ENCODE results near the gene LRRC4C.

LRRC4C gene

DNA sequence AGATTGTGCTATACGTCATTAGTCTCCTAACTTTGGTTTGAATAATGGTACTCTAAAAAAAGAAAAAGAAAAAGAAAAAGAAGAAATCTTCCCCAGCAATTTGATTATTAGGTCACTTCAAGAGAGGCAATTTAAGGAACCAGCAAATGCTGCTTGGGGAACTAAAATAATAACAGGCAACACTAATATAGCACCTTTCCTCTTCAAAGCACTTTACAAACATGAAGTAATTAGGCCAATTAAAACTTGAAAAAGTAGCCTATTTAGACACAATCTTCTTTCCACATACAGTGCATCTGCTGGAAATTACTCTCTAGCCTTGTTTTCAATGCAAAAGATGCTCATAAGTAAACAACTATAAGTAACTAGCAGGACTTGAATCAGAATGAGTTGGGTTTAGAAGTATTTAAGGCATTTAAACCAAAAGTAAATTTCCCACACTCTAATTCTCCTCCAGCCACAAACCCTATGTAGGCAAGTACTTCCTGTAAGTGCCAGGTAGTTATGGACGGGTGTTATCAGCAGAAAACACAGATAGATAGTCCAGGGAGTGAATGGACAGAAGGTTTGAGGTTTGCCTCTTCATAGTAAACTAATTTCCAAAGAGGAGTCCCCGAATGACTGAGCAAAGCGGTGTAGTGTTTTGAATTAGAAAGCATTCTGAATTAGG, 44.5 kb downstream of the LRRC4C start:
- DNase-seq (ENCODE audit: low spot score): no peak

DNA sequence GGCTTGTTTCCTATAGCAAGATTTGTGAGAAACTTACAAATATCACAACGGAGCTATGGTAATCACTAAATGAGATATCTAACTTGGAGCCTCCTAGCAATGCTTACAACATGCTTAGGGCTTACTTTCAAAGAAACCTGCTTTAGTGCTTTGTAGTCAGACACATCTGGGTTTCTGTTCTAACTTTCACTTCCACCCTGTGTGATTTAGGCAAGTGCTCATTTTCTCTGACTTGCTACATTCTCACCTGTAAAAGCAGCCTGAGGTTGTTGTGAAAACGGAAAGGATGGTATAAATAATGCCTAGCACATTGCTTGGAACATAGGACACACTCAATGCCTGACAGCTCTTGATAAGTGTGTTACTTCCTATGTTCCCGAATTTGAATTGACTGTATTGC, 45.6 kb downstream of the LRRC4C start:
- DNase-seq (ENCODE audit: low spot score): no peak

DNA sequence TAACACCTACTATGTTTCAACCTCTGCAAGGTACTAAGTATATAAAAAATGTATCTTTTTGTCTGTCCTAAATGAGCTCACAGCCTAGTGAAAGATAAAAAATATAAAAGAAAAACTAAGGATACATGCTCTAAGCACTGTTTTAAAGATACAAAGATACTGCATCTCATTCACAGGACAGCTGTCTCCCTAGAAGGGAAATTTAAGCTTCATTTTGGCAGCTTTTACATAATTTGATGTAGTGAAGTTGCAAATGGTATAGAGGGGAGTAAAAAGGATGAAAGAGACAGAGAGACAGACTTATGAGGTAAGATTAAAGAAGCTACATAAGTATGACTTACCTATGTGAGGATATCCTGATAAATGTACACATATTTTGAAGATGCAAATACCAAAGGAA, 53.6 kb downstream of the LRRC4C start:
- no peak for DNase-seq (ENCODE audit: low spot score)

GRCh38 chr11:41404109-41404508, 55.3 kb downstream of the LRRC4C start:
- DNase-seq (ENCODE audit: low spot score): no peak

DNA sequence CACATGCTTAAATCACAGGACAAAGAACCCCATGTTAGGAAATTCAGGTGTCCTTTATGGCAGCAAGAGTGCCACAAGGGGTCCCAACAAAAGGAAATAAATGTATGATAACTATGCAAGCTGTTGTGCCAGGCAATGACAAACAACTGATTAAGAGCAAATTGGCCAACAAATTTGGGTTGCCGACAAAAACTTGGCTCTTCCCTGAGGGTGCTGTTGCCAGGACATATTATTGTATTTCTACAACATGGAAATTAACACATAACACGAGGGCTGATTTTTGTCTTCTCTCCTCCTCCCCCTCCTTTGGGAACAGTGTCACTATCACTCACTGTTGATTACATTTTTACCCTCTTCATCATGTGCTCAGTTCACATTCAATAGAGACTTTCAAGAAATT, 56.0 kb downstream of the LRRC4C start:
- DNase-seq (ENCODE audit: low spot score): no peak

- DNase-seq (ENCODE audit: low spot score): no peak
Observed at GRCh38 chr11:41400819-41401382, 58.6 kb downstream of the LRRC4C start.

GRCh38 chr11:41400124-41400523, 59.3 kb downstream of the LRRC4C start:
- no peak for DNase-seq (ENCODE audit: low spot score)

DNA sequence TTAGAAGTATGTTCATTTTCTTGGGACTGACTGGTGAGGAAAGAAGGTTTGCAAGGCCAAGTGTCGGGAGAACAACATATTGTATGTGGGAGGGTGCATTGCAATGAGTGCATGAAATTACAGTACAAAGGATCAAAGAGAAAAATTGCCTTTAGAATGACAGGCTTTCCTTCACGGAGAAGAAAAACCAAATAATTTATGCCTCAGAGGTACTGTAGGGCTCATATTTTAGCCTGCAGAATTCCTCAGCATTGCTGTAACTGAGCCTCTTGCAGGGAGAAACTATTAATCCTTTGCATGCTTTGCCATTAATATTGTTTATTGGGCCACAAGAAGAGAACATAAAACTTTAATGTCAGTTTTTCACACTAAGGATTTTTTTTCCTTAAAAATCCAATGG, 60.1 kb downstream of the LRRC4C start:
- no peak for DNase-seq (ENCODE audit: low spot score)

DNA sequence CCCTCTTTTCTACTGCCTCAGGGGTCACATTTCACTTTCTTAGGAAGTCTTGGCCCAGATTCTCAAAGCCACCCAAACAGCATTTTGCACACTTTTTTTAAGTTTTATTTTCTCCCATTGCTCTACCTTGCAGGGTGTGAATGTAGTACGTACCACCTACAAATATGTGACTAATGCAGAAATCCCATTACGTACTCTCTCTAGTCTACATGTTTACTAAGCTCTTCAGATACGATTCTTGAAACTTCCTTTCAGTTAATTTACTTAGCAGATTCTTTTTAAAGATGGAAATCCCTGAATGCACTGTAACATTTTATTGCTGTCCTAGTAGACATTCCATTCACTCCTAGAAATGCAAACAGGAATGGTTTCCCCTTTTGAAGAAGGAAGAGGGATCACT, 61.3 kb downstream of the LRRC4C start:
- no peak for DNase-seq (ENCODE audit: low spot score)

- no peak for DNase-seq (ENCODE audit: low spot score)
Observed at GRCh38 chr11:41394521-41395195, 64.8 kb downstream of the LRRC4C start.

DNA sequence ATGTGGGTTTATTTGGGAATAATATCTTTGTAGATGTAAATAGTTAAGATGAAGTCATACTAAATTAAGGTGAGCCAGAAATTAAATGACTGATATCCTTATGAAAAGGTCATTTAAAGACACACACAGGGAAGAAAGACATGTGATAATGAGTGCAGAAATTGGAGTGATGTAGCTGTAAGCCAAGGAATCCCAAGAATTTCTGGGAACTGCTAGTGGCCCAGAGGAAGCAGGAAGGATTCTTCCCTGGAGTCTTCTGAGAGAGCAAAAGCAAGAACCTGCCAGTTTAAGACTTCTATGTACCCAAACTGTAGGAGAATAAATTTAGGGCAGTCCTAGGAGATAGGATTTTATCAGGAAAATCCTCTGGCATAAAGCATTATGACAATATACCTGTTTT, 66.9 kb downstream of the LRRC4C start:
- no peak for DNase-seq (ENCODE audit: low spot score)

DNA sequence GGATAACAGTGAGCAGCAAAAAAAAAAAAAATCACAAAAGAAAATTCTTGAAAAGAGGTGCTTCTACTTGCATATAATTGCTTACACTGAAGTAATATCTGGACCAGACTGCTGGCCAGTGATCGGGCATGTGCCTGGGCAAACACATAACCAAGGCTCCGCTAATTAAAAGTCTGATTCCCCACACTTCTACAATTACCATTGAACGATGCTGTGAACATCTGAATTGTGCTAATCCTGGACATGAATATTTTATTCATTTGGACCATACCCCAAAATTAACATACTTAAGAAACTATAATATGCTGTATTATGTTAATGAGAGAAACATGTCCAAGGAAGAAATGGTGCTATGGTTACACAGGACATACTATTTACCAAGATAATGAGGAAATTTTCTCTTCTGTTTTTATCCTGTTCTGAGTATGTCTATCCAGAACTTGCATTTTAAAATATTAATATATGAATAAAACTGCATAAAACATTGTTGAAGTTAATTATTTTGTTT, 69.8 kb downstream of the LRRC4C start:
- DNase-seq (ENCODE audit: low spot score): no peak

- DNase-seq (ENCODE audit: low spot score): no peak
Observed at GRCh38 chr11:41384329-41384728, 75.1 kb downstream of the LRRC4C start.

- no peak for DNase-seq (ENCODE audit: low spot score)
Observed at GRCh38 chr11:41383768-41384167, 75.7 kb downstream of the LRRC4C start.

- DNase-seq (ENCODE audit: low spot score): no peak
Observed at GRCh38 chr11:41382927-41383326, 76.5 kb downstream of the LRRC4C start.

- DNase-seq (ENCODE audit: low spot score): no peak
Observed at GRCh38 chr11:41379084-41379483, 80.4 kb downstream of the LRRC4C start.

DNA sequence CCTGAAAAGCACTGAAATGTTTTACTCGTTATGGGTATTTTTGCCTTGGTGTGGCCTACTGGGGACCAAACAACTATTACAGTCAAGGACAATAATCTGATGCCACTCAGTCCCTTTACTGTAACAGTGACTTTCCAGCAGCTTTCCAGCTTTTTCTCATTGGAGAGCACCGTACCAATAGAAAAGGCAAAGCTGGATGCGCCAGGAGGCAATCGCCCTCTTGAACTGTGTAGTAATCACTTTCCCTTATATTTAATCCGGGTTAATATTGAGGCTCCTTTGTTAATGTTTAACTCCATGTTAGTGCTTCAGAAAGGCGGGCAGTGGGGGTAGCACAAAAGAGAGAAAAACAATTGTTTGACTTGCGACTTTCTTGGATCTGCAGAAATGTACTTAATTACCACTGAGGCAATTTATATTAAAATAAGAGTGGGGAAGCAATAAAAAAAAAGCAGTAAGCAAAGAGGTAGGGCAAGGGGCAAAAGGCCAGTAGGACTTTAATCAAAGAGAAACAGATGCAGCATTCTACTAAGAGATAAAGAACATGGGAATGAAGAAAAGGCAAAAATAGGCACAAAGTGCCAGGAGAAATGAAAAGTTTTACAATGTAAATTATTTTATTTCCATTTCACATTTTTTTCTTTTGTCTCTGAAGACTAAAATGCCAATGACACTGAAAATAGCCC, 81.6 kb downstream of the LRRC4C start:
- DNase-seq (ENCODE audit: low spot score): no peak

DNA sequence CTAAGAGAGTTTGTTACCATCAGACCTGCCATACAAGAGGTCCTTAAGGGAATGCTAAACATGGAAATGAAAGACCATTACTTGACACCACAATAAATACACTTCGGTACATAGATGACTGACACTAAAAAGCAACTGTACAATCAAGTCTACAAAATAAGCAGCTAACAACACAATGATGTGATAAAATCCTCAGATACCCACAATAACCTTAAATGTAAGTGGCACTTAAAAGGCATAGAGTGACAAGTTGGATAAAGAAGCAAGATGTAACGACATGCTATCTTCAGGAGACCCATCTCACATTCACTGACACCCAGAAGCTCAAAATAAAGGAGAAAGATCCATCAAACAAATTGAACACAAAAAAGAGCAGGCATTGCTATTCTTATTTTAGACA, 107.6 kb downstream of the LRRC4C start:
- DNase-seq (ENCODE audit: low spot score): no peak

DNA sequence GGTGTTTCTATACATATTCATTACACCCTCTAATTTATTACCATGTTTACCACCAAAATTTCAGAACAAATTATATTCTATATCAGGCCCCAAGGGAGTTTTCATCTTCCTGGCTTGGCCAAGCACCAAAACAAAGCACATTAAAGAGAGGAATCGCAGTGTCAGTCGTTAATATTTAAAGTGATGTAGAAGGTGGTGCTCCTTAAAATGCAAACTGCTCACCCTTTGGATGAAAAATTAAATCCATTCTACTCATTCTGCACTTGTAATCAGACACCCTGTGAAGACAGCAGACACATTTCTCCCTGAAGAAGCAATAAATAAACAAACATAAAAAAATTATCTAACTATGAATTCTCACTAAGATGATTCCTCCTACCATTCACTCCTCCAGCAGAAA, 113.4 kb downstream of the LRRC4C start:
- DNase-seq (ENCODE audit: low spot score): no peak

- no peak for DNase-seq (ENCODE audit: low spot score)
Observed at GRCh38 chr11:41334007-41334933, 125.2 kb downstream of the LRRC4C start.

DNA sequence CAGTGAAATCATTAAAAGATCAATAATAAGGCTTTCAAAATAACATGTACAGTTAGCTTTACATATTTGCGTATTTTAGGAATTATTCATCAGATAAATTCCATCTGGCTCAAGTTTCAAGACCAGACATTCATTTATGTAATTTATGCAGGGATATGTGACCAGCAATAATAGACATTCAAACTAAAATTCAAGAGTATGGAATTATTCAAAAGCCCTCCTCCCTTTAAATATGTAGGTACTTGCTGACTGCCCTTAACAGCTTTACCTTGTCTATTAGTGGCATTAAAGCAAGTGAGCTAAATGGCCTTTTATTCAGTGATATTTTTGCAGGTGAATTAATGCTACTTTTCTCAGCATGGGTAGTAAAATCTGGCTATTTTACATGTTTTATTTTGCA, 126.1 kb downstream of the LRRC4C start:
- no peak for DNase-seq (ENCODE audit: low spot score)

- no peak for DNase-seq (ENCODE audit: low spot score)
Observed at GRCh38 chr11:41328324-41328723, 131.1 kb downstream of the LRRC4C start.
